ENCODE results near the gene L3MBTL2.
"Not testable (repeated sequence)": the region's sequence is repeated elsewhere in the genome, so short reads cannot be mapped to it uniquely, and the experiment has no call there.

Gene L3MBTL2

GRCh38 chr22:41242396-41243117 lies 37.4 kb downstream of the L3MBTL2 start:
- no peak for DNase-seq

- DNase-seq, result no peak
Observed at GRCh38 chr22:41243361-41243760, 38.2 kb downstream of the L3MBTL2 start.

- DNase-seq, result no peak
Observed at GRCh38 chr22:41245917-41246499, 40.9 kb downstream of the L3MBTL2 start.

GRCh38 chr22:41247703-41248102 lies 42.6 kb downstream of the L3MBTL2 start:
- no peak for DNase-seq

- DNase-seq, result no peak
Observed at GRCh38 chr22:41248314-41248713, 43.2 kb downstream of the L3MBTL2 start.

- no peak for DNase-seq
Observed at GRCh38 chr22:41248758-41249157, 43.6 kb downstream of the L3MBTL2 start.

GRCh38 chr22:41249442-41249841 lies 44.3 kb downstream of the L3MBTL2 start:
- DNase-seq, result no peak

GRCh38 chr22:41250127-41250526 lies 45.0 kb downstream of the L3MBTL2 start:
- no peak for DNase-seq

- DNase-seq, result no peak
Observed at GRCh38 chr22:41252365-41252764, 47.3 kb downstream of the L3MBTL2 start.

- no peak for DNase-seq
Observed at GRCh38 chr22:41254230-41254629, 49.1 kb downstream of the L3MBTL2 start.

- DNase-seq, result no peak
Observed at GRCh38 chr22:41256254-41257253, 51.4 kb downstream of the L3MBTL2 start.

GRCh38 chr22:41257696-41258095 lies 52.6 kb downstream of the L3MBTL2 start:
- no peak for DNase-seq

- not testable (repeated sequence) for DNase-seq
Observed at GRCh38 chr22:41259756-41260155, 54.6 kb downstream of the L3MBTL2 start.

GRCh38 chr22:41260871-41261270 lies 55.8 kb downstream of the L3MBTL2 start:
- DNase-seq, result no peak

GRCh38 chr22:41261541-41262249 lies 56.6 kb downstream of the L3MBTL2 start:
- DNase-seq, result no peak

- no peak for DNase-seq
Observed at GRCh38 chr22:41262250-41262765, 57.2 kb downstream of the L3MBTL2 start.

GRCh38 chr22:41263704-41264103 lies 58.6 kb downstream of the L3MBTL2 start:
- DNase-seq, result no peak

- DNase-seq, result no peak
Observed at GRCh38 chr22:41264408-41264941, 59.4 kb downstream of the L3MBTL2 start.

- no peak for DNase-seq
Observed at GRCh38 chr22:41267958-41268357, 62.8 kb downstream of the L3MBTL2 start.

- DNase-seq, result no peak
Observed at GRCh38 chr22:41271787-41272186, 66.7 kb downstream of the L3MBTL2 start.

- no peak for DNase-seq
Observed at GRCh38 chr22:41273128-41273527, 68.0 kb downstream of the L3MBTL2 start.

GRCh38 chr22:41274856-41275255 lies 69.7 kb downstream of the L3MBTL2 start:
- no peak for DNase-seq

Data from NCI-H524 treated with DMSO at 0.1 percent for 48 hours (cell line).